ENCODE results near the gene CCR7. TPM values are rescaled to one million over a fixed set of nuclear protein-coding genes. Genes with fewer than 3 reads are reported as not detected.

CCR7 gene
- total and polyA plus RNA-seq, 2 of the 4 experiments (the other 2 are of a cell fraction): 0.14 to 0.36 TPM

DNA sequence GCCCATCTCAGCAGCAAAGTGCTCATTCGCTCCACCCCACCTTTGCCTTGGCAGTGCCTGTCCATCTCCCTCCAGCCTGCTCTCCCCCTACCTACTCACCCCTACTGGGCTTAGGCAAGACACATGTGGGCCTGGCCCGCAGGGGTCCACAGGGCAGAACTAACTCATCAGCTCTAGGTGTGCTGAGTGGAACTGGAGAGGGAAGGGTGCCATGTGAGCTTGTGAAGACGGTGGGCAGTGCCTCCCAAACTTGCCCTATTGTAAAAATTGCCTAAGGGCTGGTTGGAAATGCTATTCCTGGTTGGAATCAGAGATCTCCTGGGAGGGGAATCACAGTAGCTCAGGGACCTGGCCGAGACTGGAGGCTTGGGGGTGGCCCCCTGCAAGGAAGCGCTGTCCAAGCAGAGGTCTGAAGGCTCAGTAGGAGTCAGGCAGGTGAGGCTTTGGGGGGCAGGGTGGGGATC lies 34.7 kb downstream of the CCR7 start:
- H3K79me1 ChIP-seq (ENCODE audit: low read depth in 1 of 2, low read length in 2 of 2): 0 out of 4 replicates have a peak, but pooled peaks cover 0 to 12% of the 10 kb centered on the region in 2 experiments
- no peak overlapping the region for H3K23ac ChIP-seq (ENCODE audit: low read depth, low read length)
- H2BK20ac ChIP-seq (ENCODE audit: low read depth, low read length): peak overlapping the region; percentile 69
- peak overlapping the region; percentile 65; the same call in 1 of the 2 replicates for H3K4ac ChIP-seq (ENCODE audit: low read depth, low read length)
- H3K9me3 ChIP-seq (ENCODE audit: control insufficient read depth, insufficient read depth, low read length): no peaks in the 10 kb centered on the region
- H2BK5ac ChIP-seq (ENCODE audit: low read depth, low read length, poor library complexity, severe bottlenecking): peak overlapping the region; percentile 34
- DNase-seq (no peak), ATAC-seq (ENCODE audit: low read depth) (no peak)
- in situ Hi-C loops (cut with MboI; ENCODE audit: low sequenced_read_pairs): loop anchor here (5.0 kb wide), 2 partner anchors 88 to 168 kb away; partner anchors contain the start of genes GJD3 and IGFBP4
- peak overlapping the region; percentile 92 for H2AK5ac ChIP-seq (ENCODE audit: low read depth, low read length)
- CTCF ChIA-PET: interaction anchor here (4.8 kb wide), 1 partner anchor 29 kb away, joined by 43 read pairs; no protein-coding TSS in a partner anchor
- peak overlapping the region; percentile 65 for H3K18ac ChIP-seq (ENCODE audit: low read depth, low read length)
- peaks cover 13% of the 10 kb centered on the region for H3K9me1 ChIP-seq (ENCODE audit: insufficient read depth, low read length)
- no peak overlapping the region for H3K56ac ChIP-seq (ENCODE audit: extremely low read depth, insufficient read depth, low read length)
- POLR2A ChIA-PET (ENCODE audit: unreplicated experiment): no interaction called here
- no peak overlapping the region for H3K27ac ChIP-seq (ENCODE audit: insufficient read depth, low read length)
- no peaks in the 10 kb centered on the region for H4K20me1 ChIP-seq (ENCODE audit: insufficient read depth, low read length)
- peaks cover 31% of the 10 kb centered on the region for H3K4me1 ChIP-seq (ENCODE audit: control insufficient read depth, insufficient read depth, low read length)
- no peak overlapping the region for H3K9ac ChIP-seq (ENCODE audit: low read depth, low read length)
- TF ChIP-seq, protein P1, sequence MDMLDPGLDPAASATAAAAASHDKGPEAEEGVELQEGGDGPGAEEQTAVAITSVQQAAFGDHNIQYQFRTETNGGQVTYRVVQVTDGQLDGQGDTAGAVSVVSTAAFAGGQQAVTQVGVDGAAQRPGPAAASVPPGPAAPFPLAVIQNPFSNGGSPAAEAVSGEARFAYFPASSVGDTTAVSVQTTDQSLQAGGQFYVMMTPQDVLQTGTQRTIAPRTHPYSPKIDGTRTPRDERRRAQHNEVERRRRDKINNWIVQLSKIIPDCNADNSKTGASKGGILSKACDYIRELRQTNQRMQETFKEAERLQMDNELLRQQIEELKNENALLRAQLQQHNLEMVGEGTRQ (IDR thresholded peaks at IDR 0.05; ENCODE audit: low read depth, low read length): no peak
- TF ChIP-seq, protein P2, sequence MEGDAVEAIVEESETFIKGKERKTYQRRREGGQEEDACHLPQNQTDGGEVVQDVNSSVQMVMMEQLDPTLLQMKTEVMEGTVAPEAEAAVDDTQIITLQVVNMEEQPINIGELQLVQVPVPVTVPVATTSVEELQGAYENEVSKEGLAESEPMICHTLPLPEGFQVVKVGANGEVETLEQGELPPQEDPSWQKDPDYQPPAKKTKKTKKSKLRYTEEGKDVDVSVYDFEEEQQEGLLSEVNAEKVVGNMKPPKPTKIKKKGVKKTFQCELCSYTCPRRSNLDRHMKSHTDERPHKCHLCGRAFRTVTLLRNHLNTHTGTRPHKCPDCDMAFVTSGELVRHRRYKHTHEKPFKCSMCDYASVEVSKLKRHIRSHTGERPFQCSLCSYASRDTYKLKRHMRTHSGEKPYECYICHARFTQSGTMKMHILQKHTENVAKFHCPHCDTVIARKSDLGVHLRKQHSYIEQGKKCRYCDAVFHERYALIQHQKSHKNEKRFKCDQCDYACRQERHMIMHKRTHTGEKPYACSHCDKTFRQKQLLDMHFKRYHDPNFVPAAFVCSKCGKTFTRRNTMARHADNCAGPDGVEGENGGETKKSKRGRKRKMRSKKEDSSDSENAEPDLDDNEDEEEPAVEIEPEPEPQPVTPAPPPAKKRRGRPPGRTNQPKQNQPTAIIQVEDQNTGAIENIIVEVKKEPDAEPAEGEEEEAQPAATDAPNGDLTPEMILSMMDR (conservative IDR thresholded peaks at IDR 0.05; ENCODE audit: low read depth, low read length): no peak
- TF ChIP-seq, protein P3, sequence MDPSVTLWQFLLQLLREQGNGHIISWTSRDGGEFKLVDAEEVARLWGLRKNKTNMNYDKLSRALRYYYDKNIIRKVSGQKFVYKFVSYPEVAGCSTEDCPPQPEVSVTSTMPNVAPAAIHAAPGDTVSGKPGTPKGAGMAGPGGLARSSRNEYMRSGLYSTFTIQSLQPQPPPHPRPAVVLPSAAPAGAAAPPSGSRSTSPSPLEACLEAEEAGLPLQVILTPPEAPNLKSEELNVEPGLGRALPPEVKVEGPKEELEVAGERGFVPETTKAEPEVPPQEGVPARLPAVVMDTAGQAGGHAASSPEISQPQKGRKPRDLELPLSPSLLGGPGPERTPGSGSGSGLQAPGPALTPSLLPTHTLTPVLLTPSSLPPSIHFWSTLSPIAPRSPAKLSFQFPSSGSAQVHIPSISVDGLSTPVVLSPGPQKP (IDR thresholded peaks at IDR 0.05; ENCODE audit: borderline replicate concordance, low read depth, low read length): no peak
- TF ChIP-seq MAFK (IDR thresholded peaks at IDR 0.05; ENCODE audit: low read depth, low read length) (no peak), CHD1 (IDR thresholded peaks at IDR 0.05; ENCODE audit: low read depth, low read length) (no peak), BHLHE40 (IDR thresholded peaks at IDR 0.05; ENCODE audit: low read depth, low read length) (no peak), RAD21 (IDR thresholded peaks at IDR 0.05; ENCODE audit: low read length) (no peak), RFX5 (IDR thresholded peaks at IDR 0.05; ENCODE audit: low read depth, low read length) (no peak), MXI1 (IDR thresholded peaks at IDR 0.05; ENCODE audit: borderline replicate concordance, low read depth, low read length) (no peak), SMC3 (IDR thresholded peaks at IDR 0.05; ENCODE audit: low read depth, low read length) (no peak), FOS (IDR thresholded peaks at IDR 0.05; ENCODE audit: low read depth, low read length) (no peak), NFE2L2 (IDR thresholded peaks at IDR 0.05; ENCODE audit: low read depth, low read length) (no peak), POLR2A (IDR thresholded peaks at IDR 0.05; ENCODE audit: low read depth, low read length) (no peak)
- H3K4me2 ChIP-seq (ENCODE audit: low read depth, low read length): no peak overlapping the region
- peak overlapping the region; percentile 49 for H4K5ac ChIP-seq (ENCODE audit: low read depth, low read length)
- no peak overlapping the region; a peak in 1 of 4 replicates for H4K8ac ChIP-seq (ENCODE audit: low read depth in 2 of 2, low read length in 2 of 2)
- no peak overlapping the region for H3K4me3 ChIP-seq (ENCODE audit: insufficient read depth, low read depth, low read length)
- WGBS, 2 experiments (ENCODE audit: extremely low coverage in 2 of 2, insufficient read length in 1 of 2): 83% methylated on average over 1 of the region's 5 CpGs; no CpG with 5 or more reads in 1 of the 2 experiments
- peak overlapping the region; percentile 41 for H2BK120ac ChIP-seq (ENCODE audit: low read depth, low read length)
- H2BK15ac ChIP-seq (ENCODE audit: low read depth, low read length): peak overlapping the region; percentile 72; the same call in 2 of the 3 replicates
- peak overlapping the region; percentile 58; the same call in 1 of the 2 replicates for H4K91ac ChIP-seq (ENCODE audit: insufficient read depth, low read depth, low read length)
- intact Hi-C loops (cut with micrococcal nuclease): loop anchor here (5.0 kb wide), 1 partner anchor 228 kb away; no protein-coding TSS in a partner anchor
- BruUV-seq (replicated peaks): no TSS peak
- dilution Hi-C loops (cut with HindIII; ENCODE audit: low sequenced_read_pairs, unreplicated experiment): no loop called here
- H3K27me3 ChIP-seq (ENCODE audit: control insufficient read depth, insufficient read depth, low read length): no peaks in the 10 kb centered on the region
- H3K14ac ChIP-seq (replicated peaks; ENCODE audit: low read depth, low read length): peak overlapping the region; percentile 3; the same call in 1 of the 2 replicates
- H2AK9ac ChIP-seq (replicated peaks; ENCODE audit: low read depth, low read length, poor library complexity): no peak overlapping the region
- H2AFZ ChIP-seq (replicated peaks; ENCODE audit: low read length, poor library complexity): no peak overlapping the region
- no peaks in the 10 kb centered on the region for H3K36me3 ChIP-seq (ENCODE audit: control insufficient read depth, insufficient read depth, low read length)

Data from IMR-90 (cell line).